Endothelial cell of umbilical vein (primary cell): ENCODE results near the gene NR1H2. TPM values are rescaled to one million over a fixed set of nuclear protein-coding genes. Genes with fewer than 3 reads are reported as not detected.

Experiments used
- BruUV-seq: library from RNA; stranded (reverse); fragments of 400-500 nt; replicated peaks from 2 replicates; lab custom pipeline; 2021; lab: Mats Ljungman, UMichigan
- CTCF ChIA-PET: fragments of 300-600, 350-600 bp; sonication (Branson Sonifier 250); formaldehyde crosslinking; loops from one replicate; lab custom pipeline; 2021; ENCODE audit warnings: antibody characterized with exemption, inconsistent platforms; lab: Charles Lee
- POLR2A ChIA-PET: fragments of 300-600, 350-600 bp; sonication (Branson Sonifier 250); formaldehyde crosslinking; loops from one replicate; lab custom pipeline; 2021; ENCODE audit warnings: antibody characterized with exemption, inconsistent platforms; lab: Charles Lee
- DNase-seq: peaks from one replicate; pipeline ENCODE4 v3.0.0-alpha.2; 2011; ENCODE audit warnings: low read depth, low spot score
- FAIRE-seq: peaks from 2 replicates; lab custom pipeline; 2011; peaks lifted over from hg19 to GRCh38; lab: Jason Lieb, UNC
- H2AFZ ChIP-seq: 2 replicates; pipeline ENCODE4 v1.6.0; 2012; ENCODE audit warnings: low read depth, low read length, control low read depth, inconsistent platforms
- H3K27ac ChIP-seq: 2 replicates; pipeline ENCODE4 v1.5.1; 2011; ENCODE audit warnings: low read depth, mild to moderate bottlenecking, control low read depth, low read length, moderate library complexity; ENCODE audit not compliant: insufficient read depth
- H3K27me3 ChIP-seq, 2 experiments: 2 replicates each; pipeline versions ENCODE4 v1.6.0 to v1.6.1; 2011; ENCODE audit warnings: low read length in 2 of 2, mixed read lengths in 1 of 2; ENCODE audit not compliant: control insufficient read depth in 2 of 2, insufficient read depth in 2 of 2
- H3K36me3 ChIP-seq, 2 experiments: 2 replicates in 1 of 2; 3 replicates in 1 of 2; pipeline ENCODE4 v1.5.1; 2011; ENCODE audit warnings: low read length in 2 of 2, mild to moderate bottlenecking in 1 of 2, moderate library complexity in 1 of 2; ENCODE audit not compliant: control insufficient read depth in 2 of 2, insufficient read depth in 2 of 2; ENCODE audit errors: extremely low read depth in 1 of 2
- H3K4me1 ChIP-seq: 3 replicates; pipeline ENCODE4 v1.5.1; 2011; ENCODE audit warnings: mild to moderate bottlenecking, low read length; ENCODE audit not compliant: control insufficient read depth, insufficient read depth; ENCODE audit errors: extremely low read depth
- H3K4me2 ChIP-seq: 2 replicates; pipeline ENCODE4 v1.6.1; 2011; ENCODE audit warnings: low read length, control low read depth, mixed read lengths; ENCODE audit not compliant: insufficient read depth
- H3K4me3 ChIP-seq, 3 experiments: fragments of 200-600 bp in 1 of 3; sonication (generic), shearing (Covaris generic) in 1 of 3; replicated peaks in 1 of 3; 2 replicates each; pipeline ENCODE4 v1.5.1; 2011 to 2016; ENCODE audit warnings: control low read depth in 3 of 3, low read length in 3 of 3, mild to moderate bottlenecking in 2 of 3, inconsistent platforms in 1 of 3, low read depth in 1 of 3, moderate library complexity in 1 of 3; ENCODE audit not compliant: insufficient read depth in 1 of 3
- H3K79me2 ChIP-seq: 2 replicates; pipeline ENCODE4 v1.6.0; 2012; ENCODE audit warnings: low read length, inconsistent platforms; ENCODE audit not compliant: control insufficient read depth, insufficient read depth
- H3K9ac ChIP-seq: replicated peaks from 2 replicates; pipeline ENCODE3; 2011; ENCODE audit warnings: low read length, control low read depth; ENCODE audit not compliant: insufficient read depth; ENCODE audit errors: extremely low read depth
- H3K9me1 ChIP-seq: replicated peaks from 3 replicates; pipeline ENCODE4 v1.6.0; 2011; ENCODE audit warnings: mild to moderate bottlenecking, low read length; ENCODE audit not compliant: control insufficient read depth, insufficient read depth; ENCODE audit errors: extremely low read depth
- H3K9me3 ChIP-seq: replicated peaks from 2 replicates; pipeline ENCODE4 v1.5.1; 2012; ENCODE audit warnings: low read length, inconsistent platforms; ENCODE audit not compliant: control insufficient read depth, insufficient read depth
- H4K20me1 ChIP-seq: replicated peaks from 2 replicates; pipeline ENCODE3; 2011; ENCODE audit warnings: mild to moderate bottlenecking, low read length; ENCODE audit not compliant: control insufficient read depth, insufficient read depth; ENCODE audit errors: extremely low read depth
- EZH2 ChIP-seq: IDR thresholded peaks from 2 replicates; pipeline ENCODE4 v1.6.1; 2012; ENCODE audit warnings: borderline replicate concordance, low read depth, mild to moderate bottlenecking, moderate library complexity, low read length, inconsistent platforms; ENCODE audit not compliant: severe bottlenecking
- FOS ChIP-seq: IDR thresholded peaks from 2 replicates; pipeline ENCODE4 v1.6.1; 2011; ENCODE audit warnings: mild to moderate bottlenecking, low read length, moderate library complexity, borderline replicate concordance; ENCODE audit not compliant: insufficient read depth
- GATA2 ChIP-seq: IDR thresholded peaks from 2 replicates; pipeline ENCODE4 v1.7.0; 2011; ENCODE audit warnings: low read depth, mild to moderate bottlenecking, moderate library complexity, mixed read lengths, low read length; ENCODE audit not compliant: insufficient read length, insufficient read depth
- JUN ChIP-seq: IDR thresholded peaks from 2 replicates; pipeline ENCODE4 v1.6.1; 2011; ENCODE audit warnings: borderline replicate concordance, low read depth; ENCODE audit not compliant: insufficient read length, insufficient read depth
- MYC ChIP-seq: IDR thresholded peaks from one replicate; pipeline ENCODE4 v1.6.1; 2011; ENCODE audit warnings: mild to moderate bottlenecking, low read depth, low read length
- POLR2A ChIP-seq: IDR thresholded peaks from 2 replicates; pipeline ENCODE4 v1.6.1; 2012; ENCODE audit warnings: low read depth, mild to moderate bottlenecking, control low read depth, low read length
- POLR2AphosphoS5 ChIP-seq: IDR thresholded peaks from 2 replicates; pipeline ENCODE4 v1.6.1; 2012; ENCODE audit warnings: low read depth, mild to moderate bottlenecking, control low read depth, low read length, moderate library complexity; ENCODE audit not compliant: insufficient read depth
- dilution Hi-C: fragments of 300-500 bp; cut with MboI; formaldehyde crosslinking; loops from one replicate; pipeline ENCODE4 v1.15.0; 2019; ENCODE audit warnings: low sequenced_read_pairs; ENCODE audit not compliant: extremely low pct_ligation_motif_present
- intact Hi-C: fragments of 100-400 bp; cut with micrococcal nuclease; formaldehyde crosslinking; loops from one replicate; pipeline ENCODE4 v1.10.0; 2022
- polyA plus RNA-seq, 4 experiments: library from polyadenylated mRNA; depleted of rRNA in 3 of 4; stranded (reverse) in 3 of 4; unstranded in 1 of 4; fragments of >200 nt; gene quantifications; 2 replicates each; pipeline versions ENCODE4 v1.2.1 to v1.2.3, GENCODE V29; 2011 to 2012; ENCODE audit warnings: missing spikeins in 1 of 4
- total RNA-seq: library from RNA; stranded (reverse); gene quantifications from 2 replicates; pipeline ENCODE4 v1.2.3, GENCODE V29; 2021
- TF ChIP-seq, protein P1 (sequence below), 2 donors: IDR thresholded peaks; 1 replicate in 1 of 2; 2 replicates in 1 of 2; pipeline ENCODE4 v1.5.1; 2011; ENCODE audit warnings: low read length in 2 of 2, mild to moderate bottlenecking in 2 of 2, moderate library complexity in 2 of 2, control low read depth in 1 of 2, inconsistent platforms in 1 of 2, low read depth in 1 of 2; ENCODE audit not compliant: insufficient read depth in 1 of 2; ENCODE audit errors: extremely low read depth in 1 of 2
- TF ChIP-seq, protein P2 (sequence below): IDR thresholded peaks from 2 replicates; pipeline ENCODE4 v1.6.1; 2011; ENCODE audit not compliant: insufficient read depth, insufficient read length

NR1H2 gene
- total and polyA plus RNA-seq, 2 donors (not counting 3 experiments of a cell fraction or from before 2014, with no cell fraction given), result 46.7 to 48.4 TPM

DNA sequence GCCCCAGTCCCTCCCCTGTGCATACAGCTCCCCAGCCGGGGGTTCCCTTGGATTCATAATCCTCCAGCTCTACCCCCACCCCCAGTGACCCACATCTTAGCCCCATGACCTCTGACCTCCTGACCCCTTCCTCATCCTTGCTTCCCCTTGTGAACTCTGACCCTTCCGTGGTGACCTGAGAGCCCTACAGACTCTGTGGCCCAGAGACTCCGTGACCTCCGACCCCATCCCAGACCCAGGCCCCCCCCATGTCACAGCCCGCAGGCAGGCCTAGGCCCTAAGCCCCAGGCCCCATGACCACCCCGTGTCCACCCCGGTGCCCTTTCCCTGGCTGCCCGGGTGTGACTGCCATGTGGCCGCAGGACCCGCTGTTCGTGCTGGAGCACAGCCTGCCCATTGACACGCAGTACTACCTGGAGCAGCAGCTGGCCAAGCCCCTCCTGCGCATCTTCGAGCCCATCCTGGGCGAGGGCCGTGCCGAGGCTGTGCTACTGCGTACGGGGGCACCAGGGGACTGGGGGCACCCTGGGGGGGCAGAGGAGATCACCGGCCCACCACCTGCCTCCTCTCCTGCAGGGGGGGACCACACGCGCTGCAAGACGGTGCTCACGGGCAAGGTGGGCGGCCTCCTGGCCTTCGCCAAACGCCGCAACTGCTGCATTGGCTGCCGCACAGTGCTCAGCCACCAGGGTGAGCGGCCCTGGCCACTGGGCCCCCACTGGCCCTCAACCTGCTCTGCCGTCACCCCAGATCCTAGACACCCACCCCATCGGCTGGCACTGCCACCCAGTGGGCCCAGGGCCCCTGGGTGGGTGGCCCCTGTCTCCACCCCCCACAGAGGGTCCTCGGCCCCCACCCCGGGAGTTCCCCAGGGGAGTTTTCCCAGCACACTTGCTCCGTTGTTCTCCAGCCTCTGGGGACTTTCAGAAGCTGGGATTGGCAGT is 40.0 kb downstream of the NR1H2 start:
- peaks cover 0 to 3% of the 10 kb centered on the region in 2 experiments for H3K36me3 ChIP-seq
- peaks cover 15 to 21% of the 10 kb centered on the region in 2 experiments for H3K27me3 ChIP-seq
- DNase-seq (no peak), FAIRE-seq (no peak)
- intact Hi-C loops (no loop called here), dilution Hi-C loops (no loop called here)
- no TSS peak for BruUV-seq
- no peaks in the 10 kb centered on the region for H3K9me3 ChIP-seq
- H3K9ac ChIP-seq, result no peak overlapping the region
- H3K79me2 ChIP-seq, result no peaks in the 10 kb centered on the region
- H2AFZ ChIP-seq, result no peak overlapping the region
- H3K4me2 ChIP-seq, result no peak overlapping the region
- no peak overlapping the region for H3K4me3 ChIP-seq
- TF ChIP-seq, protein P1, sequence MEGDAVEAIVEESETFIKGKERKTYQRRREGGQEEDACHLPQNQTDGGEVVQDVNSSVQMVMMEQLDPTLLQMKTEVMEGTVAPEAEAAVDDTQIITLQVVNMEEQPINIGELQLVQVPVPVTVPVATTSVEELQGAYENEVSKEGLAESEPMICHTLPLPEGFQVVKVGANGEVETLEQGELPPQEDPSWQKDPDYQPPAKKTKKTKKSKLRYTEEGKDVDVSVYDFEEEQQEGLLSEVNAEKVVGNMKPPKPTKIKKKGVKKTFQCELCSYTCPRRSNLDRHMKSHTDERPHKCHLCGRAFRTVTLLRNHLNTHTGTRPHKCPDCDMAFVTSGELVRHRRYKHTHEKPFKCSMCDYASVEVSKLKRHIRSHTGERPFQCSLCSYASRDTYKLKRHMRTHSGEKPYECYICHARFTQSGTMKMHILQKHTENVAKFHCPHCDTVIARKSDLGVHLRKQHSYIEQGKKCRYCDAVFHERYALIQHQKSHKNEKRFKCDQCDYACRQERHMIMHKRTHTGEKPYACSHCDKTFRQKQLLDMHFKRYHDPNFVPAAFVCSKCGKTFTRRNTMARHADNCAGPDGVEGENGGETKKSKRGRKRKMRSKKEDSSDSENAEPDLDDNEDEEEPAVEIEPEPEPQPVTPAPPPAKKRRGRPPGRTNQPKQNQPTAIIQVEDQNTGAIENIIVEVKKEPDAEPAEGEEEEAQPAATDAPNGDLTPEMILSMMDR (IDR thresholded peaks at IDR 0.05; ENCODE audit: extremely low read depth in 1 of 2, insufficient read depth in 1 of 2, low read depth in 1 of 2, low read length in 2 of 2), result no peak
- no peak for TF ChIP-seq GATA2
- TF ChIP-seq FOS, result no peak
- TF ChIP-seq POLR2A, result no peak
- no peak for TF ChIP-seq EZH2
- no peak for TF ChIP-seq JUN
- TF ChIP-seq, protein P2, sequence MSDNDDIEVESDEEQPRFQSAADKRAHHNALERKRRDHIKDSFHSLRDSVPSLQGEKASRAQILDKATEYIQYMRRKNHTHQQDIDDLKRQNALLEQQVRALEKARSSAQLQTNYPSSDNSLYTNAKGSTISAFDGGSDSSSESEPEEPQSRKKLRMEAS, result no peak
- no peak for TF ChIP-seq POLR2AphosphoS5
- TF ChIP-seq MYC, result no peak
- no peak overlapping the region for H3K27ac ChIP-seq
- no peaks in the 10 kb centered on the region for H4K20me1 ChIP-seq
- H3K9me1 ChIP-seq, result no peaks in the 10 kb centered on the region
- H3K4me1 ChIP-seq, result no peaks in the 10 kb centered on the region
- ChIA-PET POLR2A (no interaction called here), CTCF (interaction anchor here (1.2 to 5.7 kb wide), 4 partner anchors 44 to 59 kb away, joined by 7 to 88 read pairs (median 11); no protein-coding TSS in a partner anchor)
